Stimulated activated CD8-positive, alpha-beta memory T cell treated with anti-CD3 and anti-CD28 coated beads, Interleukin-15, amount 100 ng/mL, for 1 hour (primary cell): ENCODE results near the gene AMOTL1.
"Not testable (repeated sequence)": the region's sequence is repeated elsewhere in the genome, so short reads cannot be mapped to it uniquely, and the experiment has no call there.

Experiments
- DNase-seq: peaks from one replicate; pipeline ENCODE4 v3.0.0-alpha.2; 2020; ENCODE audit warnings: low read depth

The AMOTL1 gene

DNA sequence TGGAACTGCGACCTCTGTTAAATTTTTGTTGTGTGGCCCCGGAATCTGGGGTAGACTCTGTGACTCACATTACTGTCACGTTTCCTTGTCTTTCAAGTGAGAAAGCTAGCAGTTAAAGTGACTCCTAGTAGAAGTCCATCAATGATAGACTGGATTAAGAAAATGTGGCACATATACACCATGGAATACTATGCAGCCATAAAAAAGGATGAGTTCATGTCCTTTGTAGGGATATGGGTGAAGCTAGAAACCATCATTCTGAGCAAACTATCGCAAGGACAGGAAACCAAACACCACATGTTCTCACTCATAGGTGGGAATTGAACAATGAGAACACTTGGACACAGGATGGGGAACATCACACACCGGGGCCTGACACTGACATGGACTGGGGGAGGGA is 23.8 kb downstream of the AMOTL1 start:
- DNase-seq: not testable (repeated sequence)

- no peak for DNase-seq
Observed at GRCh38 chr11:94792451-94792850, 24.3 kb downstream of the AMOTL1 start.

DNA sequence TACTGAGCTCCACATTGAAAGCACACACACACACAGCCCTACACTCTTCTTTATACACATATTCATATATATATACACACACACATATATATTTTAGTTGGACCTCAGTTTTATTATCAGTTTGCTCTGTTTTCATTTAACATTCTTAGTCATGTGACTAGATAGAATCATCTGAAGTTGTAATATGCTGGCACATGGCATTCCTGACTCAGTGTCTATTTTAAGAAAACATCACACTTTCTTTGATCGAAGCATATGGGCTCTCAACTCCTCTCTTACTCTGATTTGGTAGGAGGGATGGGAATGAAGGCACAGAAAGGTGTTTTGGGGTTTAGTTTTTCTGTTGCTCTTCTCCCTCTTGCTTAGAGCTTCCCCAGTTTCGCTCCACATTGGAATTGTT is 24.8 kb downstream of the AMOTL1 start:
- DNase-seq: no peak

DNA sequence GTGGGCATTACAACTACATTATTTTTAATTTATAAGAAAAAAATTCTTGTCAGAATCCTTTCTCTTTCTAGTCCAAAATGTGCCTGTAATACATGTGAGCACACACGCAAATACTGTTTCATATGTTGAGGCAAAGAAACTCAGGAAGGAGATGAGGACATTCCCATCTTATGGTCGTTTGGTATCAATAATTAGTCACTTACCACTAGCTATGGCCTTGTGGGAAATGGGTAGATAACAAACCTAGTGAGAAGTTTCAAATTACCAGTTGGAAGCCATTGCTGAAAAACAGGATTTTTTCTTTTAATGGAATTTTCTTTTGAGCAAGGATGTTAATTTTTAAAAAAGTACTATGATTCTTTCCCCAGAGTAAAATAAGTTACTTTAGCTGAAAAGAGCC is 25.7 kb downstream of the AMOTL1 start:
- DNase-seq: no peak

GRCh38 chr11:94794287-94795168 is 26.4 kb downstream of the AMOTL1 start:
- DNase-seq: no peak

GRCh38 chr11:94795476-94796189 is 27.5 kb downstream of the AMOTL1 start:
- no peak for DNase-seq

DNA sequence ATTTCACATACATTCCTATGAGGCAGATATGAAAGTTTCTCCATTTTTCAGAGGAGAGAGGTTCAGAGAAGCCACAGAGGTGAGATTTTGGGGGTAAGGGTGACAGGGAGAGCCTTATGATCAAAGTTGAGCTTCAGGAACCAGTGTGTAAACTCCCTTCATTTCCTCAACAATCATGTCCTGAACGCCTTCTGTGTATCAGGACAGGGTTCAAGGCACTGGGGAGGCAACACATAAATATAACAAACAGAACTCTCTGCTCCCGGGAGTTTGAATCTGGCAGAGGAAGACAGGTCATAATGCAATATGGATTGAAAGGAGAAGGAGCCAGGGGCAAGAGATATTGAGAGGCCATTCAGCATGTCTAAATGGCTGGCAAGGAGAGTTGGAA is 28.0 kb downstream of the AMOTL1 start:
- no peak for DNase-seq

DNA sequence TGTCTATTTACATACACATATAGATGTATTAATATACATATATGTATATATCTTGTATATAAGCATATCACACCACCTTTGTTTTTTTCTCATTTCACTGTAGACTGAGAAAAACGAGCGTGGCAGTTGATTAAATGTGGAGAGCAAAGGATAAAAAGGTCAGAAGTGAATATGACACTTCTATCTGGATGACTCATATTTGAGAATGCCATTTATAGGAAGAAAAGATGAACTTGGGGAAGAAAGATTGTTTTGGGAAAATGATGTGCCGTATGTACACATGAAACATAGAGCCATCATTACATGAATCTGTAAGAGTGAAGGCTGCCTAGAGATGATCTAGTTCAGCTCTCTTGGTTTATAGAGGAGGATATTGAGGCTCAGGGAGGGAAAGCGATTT is 28.7 kb downstream of the AMOTL1 start:
- DNase-seq: no peak

DNA sequence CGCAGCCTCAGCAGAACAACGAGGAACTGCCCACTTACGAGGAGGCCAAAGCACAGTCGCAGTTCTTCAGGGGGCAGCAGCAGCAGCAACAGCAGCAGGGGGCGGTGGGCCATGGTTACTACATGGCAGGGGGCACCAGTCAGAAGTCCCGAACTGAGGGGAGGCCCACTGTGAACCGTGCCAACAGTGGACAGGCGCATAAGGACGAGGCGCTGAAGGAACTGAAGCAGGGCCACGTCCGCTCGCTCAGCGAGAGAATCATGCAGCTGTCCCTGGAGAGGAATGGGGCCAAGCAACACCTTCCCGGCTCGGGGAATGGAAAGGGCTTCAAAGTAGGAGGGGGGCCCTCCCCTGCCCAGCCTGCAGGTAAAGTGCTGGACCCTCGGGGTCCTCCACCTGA is 31.6 kb downstream of the AMOTL1 start:
- no peak for DNase-seq

DNA sequence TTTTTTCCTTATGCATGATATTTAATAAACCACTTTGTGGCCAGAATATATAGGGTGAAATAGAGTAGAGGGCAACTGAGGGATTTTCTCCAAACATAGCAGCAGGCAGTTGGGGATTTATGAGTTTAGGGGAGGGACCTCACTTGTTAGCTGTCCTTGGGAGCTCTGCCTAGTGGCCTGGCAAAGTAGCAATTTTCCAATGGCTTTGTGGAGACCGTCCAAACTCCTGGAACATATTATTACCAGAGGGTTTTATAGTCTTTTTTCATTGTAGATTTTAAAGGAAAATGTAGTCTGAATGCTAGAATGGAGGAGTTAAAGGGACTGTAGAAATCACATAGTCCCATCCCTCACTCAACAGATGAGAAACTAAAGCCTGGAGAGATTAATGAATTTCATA is 32.3 kb downstream of the AMOTL1 start:
- DNase-seq: no peak

DNA sequence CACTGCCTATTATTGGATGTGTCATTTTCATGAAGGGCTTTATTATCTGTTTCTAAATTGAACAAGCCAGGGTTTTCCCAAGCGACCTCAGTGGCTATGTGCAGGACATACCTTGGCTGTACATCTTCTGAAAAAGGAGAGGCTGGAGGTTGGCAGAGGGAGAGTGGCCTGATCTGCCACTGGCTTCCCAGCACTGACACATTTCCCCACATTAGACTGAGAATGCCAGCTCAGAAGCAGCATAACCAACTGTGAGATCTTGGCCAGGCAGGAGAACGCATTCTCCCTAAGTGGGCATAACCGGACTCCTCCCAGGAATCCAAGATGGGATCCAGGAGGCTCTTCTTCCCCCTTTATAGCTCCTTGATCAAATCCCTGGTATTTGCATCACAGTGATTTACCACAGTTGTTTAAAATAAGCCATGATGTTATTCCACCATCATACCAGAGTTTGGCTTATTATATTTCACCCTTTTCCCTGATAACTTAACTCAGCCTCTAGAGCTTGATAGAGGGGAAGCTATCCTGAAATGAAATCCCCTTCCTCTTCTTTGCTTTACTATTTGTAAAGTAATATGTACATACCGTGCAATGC is 33.8 kb downstream of the AMOTL1 start:
- DNase-seq: no peak

DNA sequence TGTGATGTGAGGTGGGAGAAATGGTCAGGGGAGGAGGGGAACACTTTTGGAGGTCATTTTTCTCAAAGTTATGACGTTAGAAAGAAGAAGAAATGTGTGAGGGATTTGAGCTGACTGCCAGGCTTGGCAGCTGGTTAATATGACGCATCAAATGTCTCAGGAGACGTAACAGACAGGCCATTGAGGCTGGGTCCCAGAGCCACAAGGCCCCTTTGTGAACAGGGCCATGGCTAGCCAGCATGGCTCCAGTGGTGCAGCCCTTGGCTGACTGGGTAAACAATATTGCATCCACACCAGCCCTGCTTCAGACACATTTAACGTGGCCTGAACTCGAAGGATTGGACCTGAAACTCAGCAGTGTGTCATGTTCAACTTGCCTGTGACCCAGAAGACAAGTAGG is 34.3 kb downstream of the AMOTL1 start:
- DNase-seq: no peak

DNA sequence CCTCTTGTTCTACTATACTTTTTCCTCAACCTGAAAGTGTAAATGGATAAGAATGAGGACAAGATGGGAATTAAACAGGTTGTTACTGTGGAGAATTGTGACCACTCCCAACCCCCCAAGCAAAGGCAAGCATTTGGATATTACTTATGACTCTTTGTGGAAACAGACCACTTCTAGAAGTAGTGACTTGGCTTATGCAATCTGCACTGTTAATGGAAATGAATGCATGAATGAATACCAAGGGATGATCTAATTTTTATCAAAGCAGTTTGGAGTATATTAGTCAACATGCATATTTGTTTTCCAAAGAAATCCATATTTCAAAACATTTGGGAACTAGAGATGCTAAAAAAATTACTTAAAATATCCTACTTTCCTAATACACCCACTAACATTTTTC is 35.3 kb downstream of the AMOTL1 start:
- no peak for DNase-seq

GRCh38 chr11:94804874-94805273 is 36.7 kb downstream of the AMOTL1 start:
- no peak for DNase-seq

DNA sequence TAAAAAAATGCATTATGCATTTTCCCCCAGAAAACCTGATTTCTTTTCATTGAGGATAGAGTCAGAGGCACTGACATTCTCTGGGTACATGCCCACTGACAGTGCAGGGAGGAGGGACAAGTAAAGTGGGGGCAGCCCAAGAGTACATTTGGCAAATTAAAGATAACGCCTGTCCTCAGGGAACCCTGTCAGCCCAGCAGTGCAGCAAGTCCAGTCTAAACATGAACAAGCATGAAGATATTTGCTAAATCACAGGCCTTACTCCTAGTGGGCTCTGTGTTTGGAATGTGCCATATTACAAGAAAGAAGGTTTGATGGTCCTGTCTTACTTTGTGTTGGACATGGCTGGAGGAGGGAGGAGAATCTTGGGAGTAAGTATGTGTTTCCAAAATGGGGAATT is 37.9 kb downstream of the AMOTL1 start:
- DNase-seq: no peak

- no peak for DNase-seq
Observed at GRCh38 chr11:94806419-94806818, 38.3 kb downstream of the AMOTL1 start.

DNA sequence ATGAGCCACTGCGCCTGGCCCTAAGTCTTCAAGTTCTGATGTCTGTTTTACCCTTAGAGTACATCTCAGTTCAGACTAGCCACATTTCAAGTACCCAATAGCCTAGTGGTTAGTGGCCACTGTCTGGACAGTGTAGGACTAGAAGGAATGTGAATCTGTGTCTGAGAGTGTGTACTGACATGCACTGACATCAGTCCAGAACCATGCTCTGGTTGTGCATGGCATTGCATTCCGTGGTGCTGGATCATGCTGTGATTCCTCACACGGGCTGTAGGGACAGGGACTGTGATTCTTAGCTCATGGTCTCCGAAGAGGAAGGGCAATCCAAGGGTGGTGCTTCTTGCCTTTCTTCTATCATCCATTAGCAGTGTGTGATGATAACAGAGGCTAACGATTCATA is 41.1 kb downstream of the AMOTL1 start:
- DNase-seq: no peak

GRCh38 chr11:94812724-94813720 is 44.9 kb downstream of the AMOTL1 start:
- not testable (repeated sequence) for DNase-seq

- no peak for DNase-seq
Observed at GRCh38 chr11:94814272-94814976, 46.3 kb downstream of the AMOTL1 start.

GRCh38 chr11:94815705-94816344 is 47.7 kb downstream of the AMOTL1 start:
- no peak for DNase-seq

GRCh38 chr11:94820480-94820879 is 52.3 kb downstream of the AMOTL1 start:
- no peak for DNase-seq
